DMS 273 (cell line): Measurements from ENCODE around the gene AURKAIP1.
"Not testable (repeated sequence)": the region's sequence is repeated elsewhere in the genome, so short reads cannot be mapped to it uniquely, and the experiment has no call there.

Experiments
- DNase-seq: peaks from one replicate; lab custom pipeline; 2025; ENCODE audit not compliant: unreplicated experiment; lab: John Stamatoyannopoulos, UW

The AURKAIP1 gene

GRCh38 chr1:1374929-1375662 lies at the start of gene AURKAIP1:
Gene AURKAIP1, minus strand, starts transcription at chr1:1375207. Its CDS starts 451 bp downstream, at chr1:1374756.
- DNase-seq = peak; percentile 100

DNA sequence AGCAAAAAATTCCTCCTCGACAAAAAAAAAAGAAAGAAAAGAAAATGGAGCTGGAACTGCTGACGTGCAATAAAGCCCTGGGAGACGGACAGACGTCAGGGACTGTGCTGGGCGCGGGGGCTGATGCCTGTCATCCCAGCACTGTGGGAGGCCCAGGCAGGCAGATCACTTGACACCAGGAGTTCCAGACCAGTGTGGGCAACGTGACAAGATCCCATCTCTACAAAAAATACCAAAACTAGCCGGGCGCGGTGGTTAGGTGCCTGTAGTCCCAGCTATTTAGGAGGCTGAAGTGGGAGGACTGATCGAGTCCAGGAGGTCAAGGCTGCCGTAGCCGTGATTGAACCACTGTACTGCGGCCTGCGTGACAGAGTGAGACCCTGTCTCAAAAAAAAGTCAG lies 49.7 kb upstream of the AURKAIP1 start:
- no peak for DNase-seq

DNA sequence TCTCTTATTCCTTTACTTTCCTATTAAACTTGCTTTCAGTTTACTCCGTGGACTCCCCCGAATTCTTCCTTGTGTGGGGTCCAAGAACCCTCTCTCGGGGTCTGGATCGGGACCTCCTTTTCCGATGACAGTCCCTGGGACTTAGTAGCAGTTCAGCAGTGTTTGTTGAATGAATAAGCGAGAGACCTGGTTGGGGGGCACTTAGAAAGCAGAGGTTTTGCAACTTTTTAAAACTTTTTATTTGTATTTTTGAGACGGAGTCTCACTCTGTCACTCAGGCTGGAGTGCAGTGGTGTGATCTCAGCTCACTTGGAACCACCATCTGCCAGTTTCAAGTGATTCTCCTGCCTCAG lies 48.2 kb upstream of the AURKAIP1 start:
- no peak for DNase-seq

DNA sequence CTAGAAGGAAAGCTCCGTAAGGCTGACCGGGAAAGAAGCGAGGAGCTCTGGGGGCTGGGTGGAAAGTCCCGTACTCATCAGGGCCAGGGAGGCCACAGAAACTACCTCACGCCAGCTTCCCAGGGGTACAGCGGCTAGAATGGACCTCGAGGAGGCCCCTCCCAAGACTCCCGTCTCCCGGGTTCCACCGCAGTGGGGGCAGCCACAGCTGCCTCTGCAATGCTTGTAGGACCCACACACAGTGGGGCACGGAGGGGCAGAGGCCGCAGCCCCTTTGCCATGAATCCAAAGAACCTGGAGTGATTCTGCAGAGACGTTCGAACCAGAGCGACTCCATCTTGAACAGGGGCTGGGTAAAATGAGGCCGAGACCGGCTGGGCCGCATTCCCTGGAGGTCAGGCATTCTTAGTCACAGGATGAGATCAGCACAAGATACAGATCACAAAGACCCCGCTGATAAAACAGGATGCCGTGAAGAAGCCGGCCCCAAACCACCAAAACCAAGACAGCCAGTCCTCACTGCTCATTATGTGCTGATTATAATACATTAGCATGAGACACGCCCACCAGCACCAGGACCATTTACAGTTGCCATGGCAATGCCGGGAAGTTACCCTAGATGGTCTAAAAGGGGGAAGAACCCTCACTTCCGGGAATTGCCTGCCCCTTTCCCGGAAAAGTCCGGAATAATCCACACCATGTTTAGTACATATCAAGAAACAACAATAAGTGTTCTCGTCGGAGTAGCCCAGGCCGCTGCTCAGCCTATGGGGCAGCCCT lies 47.6 kb upstream of the AURKAIP1 start:
- DNase-seq = peak; percentile 55

DNA sequence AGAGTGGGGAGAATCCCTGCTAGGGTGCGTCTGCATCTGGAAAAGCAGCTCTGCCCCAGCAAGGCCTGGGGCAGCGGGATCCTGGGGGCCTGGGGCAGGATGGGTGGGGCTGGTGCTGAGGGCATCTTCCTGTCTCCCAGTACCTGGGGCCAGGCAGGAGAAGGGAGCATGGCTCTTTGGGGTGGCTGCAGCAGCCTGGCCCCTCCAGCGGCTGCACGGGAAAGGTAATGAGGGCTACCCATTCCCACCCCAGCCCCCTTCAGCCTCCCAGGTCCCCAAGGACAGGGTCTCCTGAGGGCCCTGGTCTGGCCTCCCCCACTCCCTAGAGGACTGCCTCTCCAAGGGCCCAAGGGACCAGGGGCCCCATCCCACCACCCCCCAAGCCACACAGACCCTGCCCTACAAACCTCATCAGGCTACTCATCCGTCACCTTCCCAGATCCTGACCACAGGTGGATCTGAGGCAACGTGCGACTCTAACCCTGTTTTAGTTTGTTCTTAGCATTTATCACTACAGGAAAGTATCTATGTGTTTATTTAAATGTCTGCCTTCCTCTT lies 47.0 kb upstream of the AURKAIP1 start:
- DNase-seq = no peak

DNA sequence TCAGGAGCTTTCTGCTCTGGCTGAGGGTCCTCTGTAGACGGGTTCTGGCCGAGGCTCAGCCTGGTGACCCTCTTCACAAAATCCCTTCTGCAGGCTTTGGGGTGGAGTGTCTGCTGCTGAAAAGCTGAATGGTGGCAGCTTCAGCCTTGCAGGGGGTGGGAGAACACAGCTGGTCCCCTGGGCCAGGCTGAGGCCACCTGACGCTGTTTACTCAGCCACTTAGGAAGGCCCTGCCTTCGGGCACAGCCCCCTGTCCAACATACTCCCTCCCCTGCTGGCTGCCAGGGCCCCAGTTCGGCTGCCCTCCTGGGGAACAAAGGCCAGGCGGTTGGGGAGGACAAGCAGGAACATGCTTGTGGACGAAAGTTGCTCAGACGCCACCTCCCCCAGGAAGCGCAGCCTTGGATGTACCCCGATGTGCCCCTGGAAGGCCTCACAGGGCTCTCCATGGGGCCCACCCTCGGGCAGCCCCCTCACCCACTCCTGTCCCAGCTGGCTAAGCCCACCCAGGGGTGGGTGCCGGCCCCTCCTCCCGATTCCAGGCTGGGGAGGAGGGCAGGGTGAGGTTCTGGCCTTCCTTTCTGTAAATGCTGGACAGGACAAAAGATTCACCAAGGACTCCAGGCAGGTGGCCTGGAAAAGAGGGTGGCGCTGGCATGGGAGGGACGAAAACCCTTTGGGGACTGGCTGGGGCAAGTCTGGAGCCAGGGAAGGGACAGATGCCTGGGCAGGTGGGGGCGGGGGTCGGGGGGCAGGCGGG lies 46.3 kb upstream of the AURKAIP1 start, which contains the start of gene ANKRD65:
Gene ANKRD65, minus strand, starts transcription at position 130 of the 760 bp plus-strand sequence. CDS start 271 bp downstream, outside the sequence.
- DNase-seq = peak; percentile 88

DNA sequence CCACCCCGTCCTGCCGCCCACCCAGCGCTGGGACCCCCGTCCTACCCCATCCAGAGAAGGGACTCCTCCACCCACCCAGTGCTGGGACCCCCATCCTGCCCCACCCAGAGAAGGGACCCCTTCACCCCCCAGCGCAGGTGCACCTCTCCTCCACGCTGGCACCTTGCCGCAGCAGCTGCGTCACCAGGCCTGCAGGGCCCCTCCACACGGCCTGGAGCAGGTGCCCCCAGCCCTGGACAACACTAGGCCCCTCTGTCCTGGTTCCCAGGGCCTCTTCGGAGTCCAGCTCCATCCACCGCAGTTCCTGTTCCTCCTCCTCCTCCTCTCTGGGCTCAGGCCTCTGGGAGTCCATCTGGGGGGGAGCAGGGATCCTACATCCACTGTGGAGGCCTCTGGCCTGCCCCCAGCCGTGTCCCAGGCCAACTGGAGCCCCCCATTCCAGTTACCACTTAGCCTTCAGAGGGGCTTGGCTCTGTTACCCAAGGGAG lies 45.7 kb upstream of the AURKAIP1 start:
- DNase-seq = no peak

- no peak for DNase-seq
Observed at GRCh38 chr1:1419813-1420653, 45.0 kb upstream of the AURKAIP1 start.

DNA sequence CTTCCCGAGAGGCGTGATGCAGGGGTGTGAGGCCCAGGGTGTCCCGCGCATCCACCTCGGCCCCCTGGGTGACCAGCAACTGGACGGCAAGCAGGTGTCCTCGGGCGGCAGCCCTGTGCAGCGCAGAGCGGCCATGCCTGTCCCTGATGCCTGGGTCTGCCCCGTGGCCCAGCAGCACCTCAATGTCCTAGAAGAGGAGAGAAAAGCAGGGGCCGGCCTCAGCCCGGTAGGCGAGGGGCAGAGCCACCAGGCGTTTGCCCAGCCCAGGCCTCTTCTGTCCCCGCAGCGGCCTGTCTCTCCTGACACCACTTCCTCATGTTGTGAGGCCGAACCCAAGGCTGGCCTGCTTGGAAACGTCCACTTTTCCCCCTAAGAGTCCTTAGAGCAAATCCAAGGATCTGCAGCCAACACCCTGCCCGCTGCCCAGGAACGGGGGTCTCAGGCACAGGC lies 44.4 kb upstream of the AURKAIP1 start:
- DNase-seq = no peak

GRCh38 chr1:1418464-1419362 lies 43.7 kb upstream of the AURKAIP1 start:
- no peak for DNase-seq

- not testable (repeated sequence) for DNase-seq
Observed at GRCh38 chr1:1417825-1418463, 42.9 kb upstream of the AURKAIP1 start.

DNA sequence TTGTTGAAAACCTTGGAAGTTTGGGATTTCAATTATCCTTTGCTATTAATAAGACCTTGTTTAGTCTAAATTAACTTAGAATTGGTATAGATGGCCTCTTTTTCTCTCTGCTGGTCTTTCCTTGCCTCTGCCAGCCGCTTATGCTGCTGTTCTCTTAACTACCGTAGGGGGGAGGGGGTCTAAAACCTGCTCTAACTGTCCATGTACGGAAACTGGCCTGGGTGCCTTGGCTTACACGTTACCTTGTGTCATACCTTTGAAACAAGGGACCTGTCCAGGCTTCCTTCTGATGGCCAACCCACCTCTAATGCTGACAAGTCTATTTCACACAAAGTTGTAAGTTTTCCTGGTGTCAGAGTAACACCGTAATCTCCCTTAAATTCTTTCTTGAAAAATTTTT lies 42.4 kb upstream of the AURKAIP1 start:
- not testable (repeated sequence) for DNase-seq

- no peak for DNase-seq
Observed at GRCh38 chr1:1415751-1416150, 40.7 kb upstream of the AURKAIP1 start.

- not testable (repeated sequence) for DNase-seq
Observed at GRCh38 chr1:1412311-1412902, 37.4 kb upstream of the AURKAIP1 start.

DNA sequence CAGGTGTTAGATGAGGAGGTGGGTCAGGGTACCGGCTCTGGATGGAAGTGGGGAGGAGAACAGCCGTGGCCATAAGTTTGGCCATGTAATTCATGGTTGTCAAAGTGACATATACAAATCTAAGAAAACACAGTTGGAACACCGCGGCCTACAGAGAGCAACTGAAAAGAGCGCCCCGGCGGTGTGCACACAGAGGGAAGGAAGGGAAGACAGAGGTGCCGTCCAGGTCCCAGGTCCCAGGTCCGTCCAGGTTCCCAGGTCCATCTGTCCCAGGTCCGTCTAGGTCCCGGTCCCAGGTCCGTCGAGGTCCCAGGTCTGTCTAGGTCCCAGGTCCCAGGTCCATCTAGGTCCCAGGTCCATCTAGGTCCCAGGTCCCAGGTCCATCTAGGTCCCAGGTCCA lies 36.6 kb upstream of the AURKAIP1 start:
- no peak for DNase-seq

DNA sequence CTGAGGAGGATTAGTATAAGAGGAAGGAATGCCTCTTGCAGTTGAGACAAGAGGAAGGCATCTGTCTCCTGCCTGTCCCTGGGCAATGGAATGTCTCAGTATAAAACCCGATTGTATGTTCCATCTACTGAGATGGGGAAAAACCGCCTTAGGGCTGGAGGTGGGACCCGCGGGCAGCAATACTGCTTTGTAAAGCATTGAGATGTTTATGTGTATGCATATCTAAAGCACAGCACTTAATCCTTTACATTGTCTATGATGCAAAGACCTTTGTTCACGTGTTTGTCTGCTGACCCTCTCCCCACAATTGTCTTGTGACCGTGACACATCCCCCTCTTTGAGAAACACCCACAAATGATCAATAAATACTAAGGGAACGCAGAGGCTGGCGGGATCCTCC lies 35.2 kb upstream of the AURKAIP1 start:
- not testable (repeated sequence) for DNase-seq

GRCh38 chr1:1407636-1408318 lies 32.8 kb upstream of the AURKAIP1 start:
- DNase-seq = peak; percentile 70
